Activated CD4-positive, alpha-beta T cell treated with anti-CD3 and anti-CD28 coated beads, Interleukin-2, amount 10 ng/mL, durations not matched to agents 24 days and 14 days (primary cell): ENCODE data around the gene ZBTB7A. TPM values are rescaled to one million over a fixed set of nuclear protein-coding genes. Genes with fewer than 3 reads are reported as not detected.

Experiments
- DNase-seq: peaks from one replicate; pipeline ENCODE4 v3.0.0; 2022
- H3K27ac Mint-ChIP-seq: one replicate; pipeline ENCODE4 v1.8.0; 2022; ENCODE audit warnings: mild to moderate bottlenecking, mixed read lengths
- H3K27me3 Mint-ChIP-seq: one replicate; pipeline ENCODE4 v1.8.0; 2022; ENCODE audit warnings: mixed read lengths
- H3K36me3 Mint-ChIP-seq: one replicate; pipeline ENCODE4 v1.8.0; 2022; ENCODE audit warnings: low read depth, mild to moderate bottlenecking, mixed read lengths
- H3K4me1 Mint-ChIP-seq: one replicate; pipeline ENCODE4 v1.8.0; 2021; ENCODE audit warnings: mixed read lengths
- H3K4me3 Mint-ChIP-seq: one replicate; pipeline ENCODE4 v1.8.0; 2022; ENCODE audit warnings: mild to moderate bottlenecking, moderate library complexity, mixed read lengths
- H3K9me3 Mint-ChIP-seq: one replicate; pipeline ENCODE4 v1.8.0; 2021; ENCODE audit warnings: mixed read lengths
- intact Hi-C: fragments of 100-400 bp; cut with micrococcal nuclease; formaldehyde crosslinking; loops from one replicate; pipeline ENCODE4 v1.15.1; 2023
- total RNA-seq: library from RNA; stranded (reverse); gene quantifications from 2 replicates; pipeline ENCODE4 v1.2.3, GENCODE V29; 2022

ZBTB7A gene
- total RNA-seq, 1 donor from 2014 or later = 39.6 TPM

- no peak for DNase-seq
- Mint-ChIP-seq H3K9me3 (no peaks in the 10 kb centered on the region), H3K36me3 (peaks cover 34% of the 10 kb centered on the region), H3K4me3 (no peak overlapping the region), H3K27ac (no peak overlapping the region), H3K4me1 (peaks cover 17% of the 10 kb centered on the region), H3K27me3 (no peaks in the 10 kb centered on the region)
- intact Hi-C loops = loop anchor here (5.0 kb wide), 1 partner anchor 34 kb away; the partner anchor contains the start of gene ZBTB7A
These were observed 34.2 kb upstream of the ZBTB7A start for GRCh38 chr19:4100647-4101495.

GRCh38 chr19:4099041-4099764 lies 32.5 kb upstream of the ZBTB7A start:
- Mint-ChIP-seq H3K9me3 (no peaks in the 10 kb centered on the region), H3K36me3 (peaks cover 25% of the 10 kb centered on the region), H3K4me1 (peaks cover 2% of the 10 kb centered on the region), H3K4me3 (no peak overlapping the region), H3K27me3 (no peaks in the 10 kb centered on the region), H3K27ac (no peak overlapping the region)
- intact Hi-C loops = no loop called here
- no peak for DNase-seq

DNA sequence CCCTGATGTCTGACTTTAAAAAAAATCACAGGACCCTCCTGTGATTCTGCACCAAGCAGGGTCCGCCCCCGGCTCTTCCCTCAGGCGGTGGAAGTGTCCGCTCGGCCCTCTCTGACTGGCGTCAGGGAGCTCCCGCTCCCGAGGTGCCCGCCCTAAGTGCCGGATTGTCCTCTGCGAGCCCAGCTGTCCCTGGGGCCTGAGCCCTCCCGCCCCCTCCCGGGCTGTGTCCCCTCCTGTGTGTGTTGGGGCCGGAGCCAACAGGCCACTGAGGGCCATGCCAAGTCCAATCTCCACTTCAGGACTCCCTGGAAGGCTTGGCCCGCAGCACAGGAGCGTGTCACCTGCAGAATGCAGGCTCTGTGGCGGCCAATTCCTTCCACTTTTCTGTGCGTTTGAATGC lies 31.8 kb upstream of the ZBTB7A start:
- intact Hi-C loops = no loop called here
- H3K36me3 Mint-ChIP-seq = peaks cover 24% of the 10 kb centered on the region
- no peaks in the 10 kb centered on the region for H3K27me3 Mint-ChIP-seq
- H3K4me3 Mint-ChIP-seq = no peak overlapping the region
- no peak overlapping the region for H3K27ac Mint-ChIP-seq
- peaks cover 3% of the 10 kb centered on the region for H3K4me1 Mint-ChIP-seq
- H3K9me3 Mint-ChIP-seq = no peaks in the 10 kb centered on the region
- DNase-seq = no peak

DNA sequence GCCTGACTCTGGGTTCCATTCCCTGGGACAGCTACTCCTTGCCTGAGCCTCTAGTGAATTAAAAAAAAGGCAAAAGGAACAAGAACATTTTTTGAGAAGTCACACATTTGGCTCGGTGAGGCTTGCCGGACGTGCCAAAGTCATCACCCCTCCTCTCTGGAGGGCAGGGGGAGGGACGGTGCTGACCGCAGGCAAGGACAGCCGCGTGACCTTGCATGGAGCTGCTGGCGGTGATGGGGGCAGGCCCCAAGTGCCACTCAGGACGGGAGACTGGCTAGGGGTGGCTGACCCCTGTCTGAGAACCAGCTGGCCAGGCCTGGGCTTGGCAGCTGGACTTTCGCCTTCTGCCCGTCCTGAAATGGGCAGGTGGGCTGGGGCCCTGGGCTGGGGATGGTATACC lies 30.8 kb upstream of the ZBTB7A start:
- H3K36me3 Mint-ChIP-seq = peaks cover 30% of the 10 kb centered on the region
- H3K27me3 Mint-ChIP-seq = no peaks in the 10 kb centered on the region
- no peak overlapping the region for H3K27ac Mint-ChIP-seq
- peaks cover 3% of the 10 kb centered on the region for H3K4me1 Mint-ChIP-seq
- intact Hi-C loops = no loop called here
- DNase-seq = no peak
- H3K9me3 Mint-ChIP-seq = no peaks in the 10 kb centered on the region
- H3K4me3 Mint-ChIP-seq = no peak overlapping the region

- no peak overlapping the region for H3K27ac Mint-ChIP-seq
- H3K36me3 Mint-ChIP-seq = peaks cover 30% of the 10 kb centered on the region
- no peak overlapping the region for H3K4me3 Mint-ChIP-seq
- H3K4me1 Mint-ChIP-seq = peaks cover 3% of the 10 kb centered on the region
- no peaks in the 10 kb centered on the region for H3K9me3 Mint-ChIP-seq
- no peaks in the 10 kb centered on the region for H3K27me3 Mint-ChIP-seq
- intact Hi-C loops = no loop called here
- no peak for DNase-seq
These were observed 29.6 kb upstream of the ZBTB7A start for GRCh38 chr19:4096049-4096892.

DNA sequence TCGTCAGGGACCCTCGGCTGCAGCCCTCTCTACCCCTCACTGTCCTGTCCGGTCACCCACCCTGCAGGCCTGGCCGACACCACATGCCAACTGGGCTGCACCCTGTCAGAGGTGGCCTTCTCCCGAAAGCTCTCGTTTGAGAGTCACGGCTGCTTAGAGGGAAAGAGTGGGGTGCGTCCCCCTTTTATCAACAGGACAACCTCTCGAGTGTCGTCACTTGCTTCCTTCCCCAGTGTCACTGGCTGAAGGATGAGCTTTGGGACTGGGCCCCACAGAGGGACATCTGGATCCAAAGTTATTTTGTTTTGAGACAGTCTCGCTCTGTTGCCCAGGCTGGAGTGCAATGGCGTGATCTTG lies 28.8 kb upstream of the ZBTB7A start:
- no peak for DNase-seq
- Mint-ChIP-seq H3K9me3 (no peaks in the 10 kb centered on the region), H3K27me3 (no peaks in the 10 kb centered on the region), H3K27ac (no peak overlapping the region), H3K36me3 (peaks cover 28% of the 10 kb centered on the region), H3K4me3 (no peak overlapping the region), H3K4me1 (peaks cover 3% of the 10 kb centered on the region)
- intact Hi-C loops = no loop called here

DNA sequence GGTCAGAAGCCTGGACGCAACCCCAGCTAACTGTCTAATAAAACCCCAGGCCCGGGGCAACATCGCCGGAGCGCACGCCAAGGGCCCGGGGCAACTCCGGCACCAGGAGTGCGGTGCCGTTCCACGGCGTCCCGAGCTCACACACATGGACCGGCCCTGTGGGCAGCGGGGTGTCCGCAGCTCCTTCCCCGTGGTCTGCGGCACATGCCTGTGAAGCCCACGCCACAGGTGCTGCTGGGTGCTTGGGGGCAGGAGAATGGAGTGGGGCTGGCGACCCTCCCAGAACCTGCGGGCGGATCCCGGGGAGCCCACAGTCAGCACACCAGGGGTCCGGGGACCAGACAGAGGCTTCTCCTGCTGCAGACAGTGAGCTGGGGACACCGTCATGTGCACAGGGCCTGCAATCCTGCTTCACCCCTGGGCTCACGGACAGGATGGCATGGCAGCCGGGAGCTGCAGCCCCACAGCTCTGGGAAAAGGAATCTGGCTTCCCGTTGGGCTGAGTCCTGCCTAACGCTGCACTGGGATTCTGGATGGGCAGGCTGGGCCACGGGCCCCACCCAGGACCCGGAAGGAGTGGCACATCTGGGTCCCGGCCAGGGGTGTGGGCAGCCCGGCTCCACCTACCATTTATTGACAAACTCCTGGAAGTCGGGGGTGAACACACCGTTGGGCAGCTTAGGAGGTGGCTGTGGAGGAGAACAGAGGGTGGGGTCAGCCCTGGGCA lies 28.2 kb upstream of the ZBTB7A start:
- peaks cover 25% of the 10 kb centered on the region for H3K36me3 Mint-ChIP-seq
- DNase-seq = no peak
- H3K27ac Mint-ChIP-seq = no peak overlapping the region
- no peaks in the 10 kb centered on the region for H3K9me3 Mint-ChIP-seq
- intact Hi-C loops = no loop called here
- no peaks in the 10 kb centered on the region for H3K27me3 Mint-ChIP-seq
- H3K4me3 Mint-ChIP-seq = no peak overlapping the region
- H3K4me1 Mint-ChIP-seq = peaks cover 5% of the 10 kb centered on the region

DNA sequence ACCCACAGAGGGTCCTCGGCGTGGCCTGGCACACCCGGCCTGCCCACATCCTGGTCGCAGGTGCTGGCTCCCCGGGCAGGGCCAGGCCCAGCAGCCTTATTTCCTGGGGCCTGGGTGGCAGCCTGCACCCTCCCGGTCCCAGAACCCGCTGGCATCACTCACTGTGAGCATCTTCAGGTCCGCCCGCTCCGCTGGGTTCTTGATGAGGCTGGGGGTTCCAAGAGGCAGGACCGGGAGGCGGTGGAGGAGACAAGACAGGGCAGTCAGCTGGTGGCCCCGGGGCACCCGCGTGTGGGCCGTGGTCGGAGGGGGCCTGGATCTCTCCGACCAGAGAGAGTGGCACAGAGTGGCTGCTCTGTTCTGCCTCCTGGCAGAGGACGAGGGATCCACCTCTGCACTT lies 27.6 kb upstream of the ZBTB7A start:
- no peak overlapping the region for H3K27ac Mint-ChIP-seq
- DNase-seq = no peak
- no peaks in the 10 kb centered on the region for H3K27me3 Mint-ChIP-seq
- no peak overlapping the region for H3K4me3 Mint-ChIP-seq
- no peaks in the 10 kb centered on the region for H3K9me3 Mint-ChIP-seq
- peaks cover 28% of the 10 kb centered on the region for H3K36me3 Mint-ChIP-seq
- intact Hi-C loops = no loop called here
- H3K4me1 Mint-ChIP-seq = peaks cover 9% of the 10 kb centered on the region

DNA sequence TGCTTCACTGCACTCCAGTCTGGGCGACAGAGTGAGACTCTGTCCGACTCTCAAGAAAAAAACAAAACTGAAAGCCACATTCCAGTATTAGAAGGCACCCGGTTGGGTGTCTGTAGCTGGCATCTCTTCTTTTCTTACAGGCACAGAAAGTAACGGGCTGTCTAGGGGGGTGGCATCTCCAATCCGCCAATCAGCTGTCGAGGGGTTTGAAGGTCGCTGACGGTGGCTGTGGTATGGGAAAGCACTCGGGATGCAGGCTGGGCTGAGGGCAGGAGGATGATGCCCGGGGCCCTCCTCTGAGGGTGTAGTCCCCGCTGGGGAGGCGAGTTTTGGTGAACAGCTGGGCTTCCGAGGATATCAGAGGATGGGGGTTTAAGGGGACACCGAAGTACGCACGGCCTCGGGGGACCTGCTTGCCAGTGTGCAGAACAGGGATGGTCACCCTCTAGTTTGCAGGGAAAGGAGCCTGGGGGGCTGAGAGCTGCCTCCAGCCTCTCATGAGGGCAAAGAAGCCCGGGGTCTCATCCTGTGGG lies 27.0 kb upstream of the ZBTB7A start:
- intact Hi-C loops = no loop called here
- no peak overlapping the region for H3K27ac Mint-ChIP-seq

DNA sequence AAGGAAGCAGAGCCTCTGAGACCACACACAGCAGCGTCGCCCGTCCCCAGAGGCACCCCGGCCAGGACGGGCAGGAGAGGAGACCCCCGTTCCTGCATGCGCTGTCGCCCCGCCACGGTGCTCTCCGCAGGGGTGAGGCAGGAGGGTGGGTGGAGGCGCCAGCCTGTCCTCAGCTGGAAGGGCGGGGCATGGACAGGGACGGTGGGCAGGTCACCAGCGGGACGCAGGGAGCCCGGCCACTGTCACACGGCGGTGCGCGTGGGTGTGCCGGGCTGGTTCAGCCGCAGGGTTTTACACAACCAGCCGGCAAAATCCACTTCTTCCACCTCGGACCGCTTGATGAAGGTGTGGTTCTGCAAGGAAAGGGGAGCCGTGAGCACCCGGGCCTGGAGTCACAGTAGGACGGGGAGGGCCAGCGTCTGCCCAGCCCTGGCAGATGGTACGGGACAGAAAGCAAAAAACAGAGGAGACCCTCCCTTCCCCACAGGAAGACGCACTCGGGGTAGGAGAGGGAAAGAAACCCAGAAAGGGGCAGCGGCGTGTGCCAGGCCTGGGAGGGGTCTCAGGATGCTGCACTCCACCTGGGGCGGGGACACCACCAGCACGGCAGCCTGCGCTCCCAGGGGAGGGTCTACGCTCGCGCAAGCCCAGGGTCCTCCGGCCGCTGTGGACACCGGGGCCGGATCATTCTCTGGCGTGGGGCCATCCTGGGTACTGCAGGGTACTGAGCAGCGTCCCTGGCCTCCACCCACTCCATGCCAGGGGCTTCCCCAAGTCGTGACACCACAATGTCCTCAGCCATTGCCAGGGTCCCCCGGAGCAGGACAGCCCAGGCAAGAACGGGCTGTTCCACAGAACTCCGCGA lies 23.9 kb upstream of the ZBTB7A start:
- intact Hi-C loops = no loop called here
- Mint-ChIP-seq H3K36me3 (peaks cover 20% of the 10 kb centered on the region), H3K4me3 (peak overlapping the region; percentile 86), H3K4me1 (peaks cover 36% of the 10 kb centered on the region), H3K27ac (peak overlapping the region; percentile 97), H3K27me3 (no peaks in the 10 kb centered on the region), H3K9me3 (no peaks in the 10 kb centered on the region)
- DNase-seq = no peak

More for the DNA sequence above, 27.0 kb upstream of the ZBTB7A start:
- H3K9me3 Mint-ChIP-seq = no peaks in the 10 kb centered on the region
- H3K27me3 Mint-ChIP-seq = no peaks in the 10 kb centered on the region
- peaks cover 29% of the 10 kb centered on the region for H3K36me3 Mint-ChIP-seq
- H3K4me3 Mint-ChIP-seq = no peak overlapping the region
- peaks cover 15% of the 10 kb centered on the region for H3K4me1 Mint-ChIP-seq
- no peak for DNase-seq

DNA sequence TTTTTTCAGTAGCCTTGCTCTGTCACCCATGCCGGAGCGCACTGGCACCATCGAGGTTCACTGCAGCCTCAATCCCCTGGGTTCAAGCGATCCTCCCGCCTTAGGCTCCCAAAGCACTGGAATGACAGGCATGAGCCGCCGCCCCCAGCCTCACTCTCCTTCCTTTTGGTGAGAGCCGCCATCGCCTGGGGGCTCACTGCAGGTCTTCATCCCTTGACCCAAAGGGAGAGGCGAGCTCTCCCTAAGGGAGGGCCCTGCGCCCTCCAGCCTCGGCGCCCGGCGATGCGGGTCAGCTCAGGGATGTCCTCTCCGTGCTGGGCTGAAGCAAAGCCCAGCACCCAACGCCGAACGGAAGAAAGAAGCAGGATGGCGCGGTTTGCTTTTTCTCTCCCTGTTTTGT lies 23.2 kb upstream of the ZBTB7A start:
- DNase-seq = no peak
- Mint-ChIP-seq H3K27me3 (no peaks in the 10 kb centered on the region), H3K27ac (peak overlapping the region; percentile 97), H3K9me3 (no peaks in the 10 kb centered on the region), H3K36me3 (peaks cover 20% of the 10 kb centered on the region), H3K4me3 (peak overlapping the region; percentile 86), H3K4me1 (peaks cover 36% of the 10 kb centered on the region)
- intact Hi-C loops = loop anchor here (2.0 kb wide), 2 partner anchors 15 to 23 kb away; partner anchors contain the start of gene ZBTB7A

DNA sequence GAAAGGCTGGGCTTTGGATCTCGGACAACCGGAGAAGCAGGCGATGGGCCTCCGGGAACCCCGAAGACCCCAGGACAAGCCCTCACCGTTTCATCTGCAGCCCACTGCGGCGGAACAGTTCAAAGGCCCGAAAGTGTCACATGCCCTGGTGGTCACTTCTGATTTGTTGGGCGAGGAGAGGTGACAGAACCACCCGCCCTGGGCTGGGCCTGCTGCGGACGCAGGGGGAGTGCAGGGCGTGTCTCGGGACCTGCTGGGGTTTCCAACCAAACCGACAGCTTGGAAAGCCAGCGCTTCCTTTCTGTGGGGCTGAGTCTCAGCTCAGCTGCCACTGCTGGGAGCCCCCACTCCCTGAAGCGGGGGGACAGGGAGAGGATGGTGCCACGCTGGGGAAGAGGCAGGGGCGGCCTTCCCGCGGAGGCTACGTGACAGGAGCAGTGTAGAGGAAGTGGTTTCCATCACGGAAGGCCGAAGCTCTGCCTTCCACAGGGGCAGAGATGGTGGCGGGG lies 22.8 kb upstream of the ZBTB7A start:
- Mint-ChIP-seq H3K4me3 (peak overlapping the region; percentile 86), H3K4me1 (peaks cover 36% of the 10 kb centered on the region), H3K27me3 (no peaks in the 10 kb centered on the region), H3K36me3 (peaks cover 20% of the 10 kb centered on the region), H3K27ac (peak overlapping the region; percentile 97), H3K9me3 (no peaks in the 10 kb centered on the region)
- peak; percentile 92 for DNase-seq
- intact Hi-C loops = loop anchor here (2.0 kb wide), 2 partner anchors 15 to 23 kb away; partner anchors contain the start of gene ZBTB7A
